ENCODE measurements around the gene CCDC190. TPM values are rescaled to one million over a fixed set of nuclear protein-coding genes. Genes with fewer than 3 reads are reported as not detected.
A peak's percentile ranks its signal among the peaks of the same experiment; 100 is the strongest.
"Not testable (repeated sequence)": the region's sequence is repeated elsewhere in the genome, so short reads cannot be mapped to it uniquely, and the experiment has no call there.

The CCDC190 gene
- total RNA-seq, 3 donors from 2014 or later: not detected

DNA sequence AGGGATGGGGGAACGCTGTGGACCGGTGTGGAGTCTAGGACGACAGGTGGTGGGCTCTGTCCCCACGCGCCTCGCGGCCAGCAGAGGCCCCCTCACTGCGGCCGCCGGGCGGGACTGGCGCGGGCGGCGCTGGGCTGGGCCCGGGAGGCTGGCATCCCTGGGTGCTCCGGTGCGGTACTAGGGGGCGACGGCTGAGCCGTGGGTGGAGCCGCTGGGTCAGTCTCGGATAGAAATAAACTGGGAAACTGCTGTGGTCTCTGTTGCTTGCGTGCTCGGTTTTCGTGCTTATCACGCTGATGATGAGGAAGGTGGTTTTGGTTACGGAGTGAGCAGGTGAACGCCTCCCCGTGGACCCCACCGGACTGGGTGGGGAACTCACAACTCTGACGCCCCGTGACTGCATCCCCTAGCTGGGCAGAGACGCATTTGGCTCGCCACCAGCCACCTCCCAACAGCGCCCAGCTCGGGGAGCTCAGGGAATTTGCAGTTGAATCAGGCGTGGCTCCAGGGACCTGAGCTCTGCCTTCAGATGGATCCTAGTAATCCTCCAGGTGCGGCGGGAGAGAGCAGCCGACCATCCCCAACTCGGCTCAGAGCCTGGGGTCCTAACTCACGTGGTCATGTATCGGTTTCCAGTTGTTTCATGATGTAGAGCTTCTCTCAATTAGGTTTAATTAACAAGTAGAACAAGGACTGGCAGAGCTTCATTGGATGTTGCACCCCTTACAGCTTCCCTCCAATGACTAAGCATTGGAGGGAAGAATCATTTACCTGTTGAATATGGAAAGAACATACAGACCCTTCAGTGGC lies 38.4 kb downstream of the CCDC190 start:
- DNase-seq (ENCODE audit: low spot score in 2 of 2): peak in 1 of 2 donors; percentile 52

DNA sequence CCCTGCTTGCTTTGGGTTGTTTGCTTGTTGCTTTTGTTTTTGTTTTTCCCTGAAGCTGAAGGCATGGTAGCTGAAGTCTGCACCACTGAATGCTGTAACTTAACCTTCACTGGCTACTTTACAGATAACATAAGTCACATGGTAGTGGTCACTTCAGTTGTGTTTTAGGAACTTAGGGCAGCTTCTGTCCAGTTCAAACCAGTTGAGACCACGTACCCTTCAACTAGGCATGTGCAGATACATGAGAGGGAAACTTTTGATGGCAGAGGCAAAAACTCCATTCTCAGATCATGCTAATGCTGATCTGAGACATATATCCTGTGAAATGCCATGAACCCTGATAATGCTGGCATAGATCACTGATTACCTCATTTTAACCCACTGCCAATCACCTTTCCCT lies 42.3 kb downstream of the CCDC190 start:
- H3K4me3 ChIP-seq; H3K36me3 ChIP-seq; intact Hi-C loops (cut with DNase I; ENCODE audit: low total_unique reads); H3K27me3 ChIP-seq; DNase-seq (ENCODE audit: low spot score in 2 of 2); H3K9me3 ChIP-seq; H3K27ac ChIP-seq; H3K4me1 ChIP-seq: not testable (repeated sequence)

More for the DNA sequence above, 38.4 kb downstream of the CCDC190 start:
- H3K4me3 ChIP-seq: peak overlapping the region; percentile 28 to 67 (median 45)
- peaks cover 0 to 5% of the 10 kb centered on the region in 2 donors for H3K4me1 ChIP-seq
- no peak overlapping the region for H3K27ac ChIP-seq
- TF ChIP-seq POLR2A (IDR thresholded peaks at IDR 0.05) (no peak), POLR2AphosphoS5 (IDR thresholded peaks at IDR 0.05) (no peak)
- TF ChIP-seq, protein P1, sequence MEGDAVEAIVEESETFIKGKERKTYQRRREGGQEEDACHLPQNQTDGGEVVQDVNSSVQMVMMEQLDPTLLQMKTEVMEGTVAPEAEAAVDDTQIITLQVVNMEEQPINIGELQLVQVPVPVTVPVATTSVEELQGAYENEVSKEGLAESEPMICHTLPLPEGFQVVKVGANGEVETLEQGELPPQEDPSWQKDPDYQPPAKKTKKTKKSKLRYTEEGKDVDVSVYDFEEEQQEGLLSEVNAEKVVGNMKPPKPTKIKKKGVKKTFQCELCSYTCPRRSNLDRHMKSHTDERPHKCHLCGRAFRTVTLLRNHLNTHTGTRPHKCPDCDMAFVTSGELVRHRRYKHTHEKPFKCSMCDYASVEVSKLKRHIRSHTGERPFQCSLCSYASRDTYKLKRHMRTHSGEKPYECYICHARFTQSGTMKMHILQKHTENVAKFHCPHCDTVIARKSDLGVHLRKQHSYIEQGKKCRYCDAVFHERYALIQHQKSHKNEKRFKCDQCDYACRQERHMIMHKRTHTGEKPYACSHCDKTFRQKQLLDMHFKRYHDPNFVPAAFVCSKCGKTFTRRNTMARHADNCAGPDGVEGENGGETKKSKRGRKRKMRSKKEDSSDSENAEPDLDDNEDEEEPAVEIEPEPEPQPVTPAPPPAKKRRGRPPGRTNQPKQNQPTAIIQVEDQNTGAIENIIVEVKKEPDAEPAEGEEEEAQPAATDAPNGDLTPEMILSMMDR (IDR thresholded peaks at IDR 0.05): no peak
- peaks cover 0 to 4% of the 10 kb centered on the region in 2 donors for H3K27me3 ChIP-seq
- H3K36me3 ChIP-seq: no peaks in the 10 kb centered on the region
- no peaks in the 10 kb centered on the region for H3K9me3 ChIP-seq
- intact Hi-C loops (cut with DNase I; ENCODE audit: low total_unique reads): no loop called here

DNA sequence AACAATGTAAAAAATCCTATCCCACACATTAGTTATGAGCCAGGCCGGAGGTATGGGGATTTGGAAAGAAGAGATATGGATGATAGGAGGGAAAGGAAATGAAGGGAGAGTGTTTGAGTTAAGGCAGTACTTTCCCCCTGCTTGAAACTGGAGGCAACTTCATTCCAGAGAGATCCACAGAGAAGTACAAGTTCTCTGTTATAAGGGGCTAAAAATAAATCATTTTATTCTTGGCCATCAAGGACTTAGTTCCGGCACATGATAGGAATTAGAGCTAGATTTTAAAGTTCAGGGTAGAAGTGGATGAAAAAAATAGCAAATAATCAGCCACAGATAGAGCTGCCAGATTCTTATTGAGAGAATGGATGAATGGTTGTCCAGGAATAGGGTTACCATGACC lies 42.8 kb downstream of the CCDC190 start:
- H3K27me3 ChIP-seq; H3K36me3 ChIP-seq; H3K4me1 ChIP-seq; H3K27ac ChIP-seq; H3K9me3 ChIP-seq; intact Hi-C loops (cut with DNase I; ENCODE audit: low total_unique reads); DNase-seq (ENCODE audit: low spot score in 2 of 2); H3K4me3 ChIP-seq: not testable (repeated sequence)

DNA sequence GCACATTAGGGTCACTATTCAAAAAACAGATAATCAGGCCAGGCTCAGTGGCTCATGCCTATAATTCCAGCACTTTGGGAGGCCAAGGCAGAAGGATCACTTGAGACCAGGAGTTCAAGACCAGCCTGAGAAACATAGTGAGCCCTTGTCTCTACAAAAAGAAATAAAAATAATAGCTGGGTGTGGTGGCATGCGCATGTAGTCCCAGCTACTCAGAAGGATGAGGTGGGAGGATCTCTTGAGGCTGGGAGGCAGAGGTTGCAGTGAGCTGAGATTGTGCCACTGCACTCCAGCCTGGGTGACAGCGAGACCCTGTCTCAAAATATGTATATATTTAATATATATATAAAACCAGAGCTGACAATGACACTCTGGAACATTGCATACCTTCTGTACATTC lies 48.6 kb downstream of the CCDC190 start:
- H3K27ac ChIP-seq; H3K9me3 ChIP-seq; H3K27me3 ChIP-seq; H3K36me3 ChIP-seq; H3K4me3 ChIP-seq; H3K4me1 ChIP-seq; intact Hi-C loops (cut with DNase I; ENCODE audit: low total_unique reads); DNase-seq (ENCODE audit: low spot score in 2 of 2): not testable (repeated sequence)

DNA sequence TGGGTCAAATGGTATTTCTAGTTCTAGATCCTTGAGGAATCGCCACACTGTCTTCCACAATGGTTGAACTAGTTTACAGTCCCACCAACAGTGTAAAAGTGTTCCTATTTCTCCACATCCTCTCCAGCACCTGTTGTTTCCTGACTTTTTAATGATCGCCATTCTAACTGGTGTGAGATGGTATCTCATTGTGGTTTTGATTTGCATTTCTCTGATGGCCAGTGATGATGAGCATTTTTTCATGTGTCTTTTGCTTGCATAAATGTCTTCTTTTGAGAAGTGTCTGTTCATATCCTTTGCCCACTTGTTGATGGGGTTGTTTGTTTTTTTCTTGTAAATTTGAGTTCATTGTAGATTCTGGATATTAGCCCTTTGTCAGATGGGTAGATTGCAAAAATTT lies 53.5 kb downstream of the CCDC190 start:
- H3K27me3 ChIP-seq; H3K36me3 ChIP-seq; H3K4me3 ChIP-seq; H3K27ac ChIP-seq; DNase-seq (ENCODE audit: low spot score in 2 of 2); H3K4me1 ChIP-seq; intact Hi-C loops (cut with DNase I; ENCODE audit: low total_unique reads); H3K9me3 ChIP-seq: not testable (repeated sequence)

Other genes starting within 250 kb of the CCDC190 start
- gene DDR2, start 228.7 kb downstream of the CCDC190 start, total RNA-seq: 100 to 1,000 TPM in 1 of 3 donors, 10 to 100 TPM in 2; 41.9 to 238 (median 47.2) TPM
- gene HSD17B7, start 70.5 kb downstream of the CCDC190 start, total RNA-seq: 10 to 100 TPM; 10.2 to 35.4 (median 22.9) TPM
- 1 to 10 TPM in 2 of 3 donors, not detected in 1; 2.0 to 6.7 TPM for gene RGS4, start 208.2 kb upstream of the CCDC190 start, total RNA-seq

Measured in breast epithelium (tissue), 4 donors.